ENCODE data around the gene RFX3.

The RFX3 gene

DNA sequence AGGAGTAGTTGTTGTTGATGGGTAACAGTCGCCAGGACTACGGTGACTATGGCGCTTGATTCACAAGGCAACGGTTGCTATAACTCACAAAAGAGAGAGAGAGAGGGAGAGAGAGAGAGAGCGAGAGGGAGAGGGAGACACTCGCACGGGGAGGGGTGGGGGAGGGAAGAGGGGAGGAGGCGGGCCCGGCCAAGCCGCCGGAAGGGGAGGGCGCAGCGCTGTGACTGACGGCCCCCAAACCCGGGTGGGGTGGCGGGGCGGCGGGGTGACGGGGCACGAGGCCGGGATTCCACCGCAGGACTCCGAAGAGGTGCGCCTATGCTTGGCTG lies at the start of gene RFX3:
Gene RFX3, minus strand, starts transcription at position 166 of the 329 bp plus-strand sequence. CDS start 130,413 bp downstream, outside the sequence.
- peak; percentile 97 for DNase-seq

DNA sequence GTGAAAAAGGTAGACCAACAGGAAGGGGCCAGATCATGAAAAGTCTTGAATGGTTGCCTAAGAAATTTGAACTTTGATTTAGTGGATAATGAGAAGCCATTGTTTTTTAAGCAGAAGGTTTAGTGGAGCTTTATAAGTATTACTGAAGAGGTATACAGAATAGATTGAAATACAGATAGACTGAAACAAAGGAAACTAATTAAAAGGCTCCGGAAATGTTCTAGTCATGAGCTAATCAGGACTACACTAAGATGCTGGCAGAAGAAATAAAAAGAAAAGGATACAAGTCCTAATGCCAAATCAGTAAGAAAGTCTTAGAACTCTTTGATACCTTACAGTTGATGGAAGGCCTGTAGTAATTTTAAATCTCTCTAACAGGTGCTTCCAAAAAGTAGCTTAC lies 45.7 kb upstream of the RFX3 start:
- DNase-seq = no peak

DNA sequence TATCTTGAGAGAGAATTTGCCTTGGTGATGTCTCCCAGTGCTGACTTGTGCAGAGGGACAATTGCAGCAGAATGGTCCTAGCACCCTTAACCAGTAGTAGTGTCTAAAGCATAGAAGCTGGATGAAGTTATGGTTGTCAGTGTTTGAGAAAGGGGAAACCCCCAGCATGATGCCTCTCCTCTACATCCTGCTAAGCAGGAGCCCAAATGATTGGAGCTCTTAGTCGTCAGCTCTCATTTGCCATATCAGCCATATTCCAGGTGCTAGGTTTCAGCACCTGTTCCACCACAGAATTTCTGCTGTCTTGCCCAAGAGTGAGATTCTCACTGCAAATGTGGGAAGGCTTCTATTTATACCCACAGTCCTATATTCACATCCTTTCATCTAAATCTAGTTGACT lies 43.7 kb upstream of the RFX3 start:
- DNase-seq = no peak

DNA sequence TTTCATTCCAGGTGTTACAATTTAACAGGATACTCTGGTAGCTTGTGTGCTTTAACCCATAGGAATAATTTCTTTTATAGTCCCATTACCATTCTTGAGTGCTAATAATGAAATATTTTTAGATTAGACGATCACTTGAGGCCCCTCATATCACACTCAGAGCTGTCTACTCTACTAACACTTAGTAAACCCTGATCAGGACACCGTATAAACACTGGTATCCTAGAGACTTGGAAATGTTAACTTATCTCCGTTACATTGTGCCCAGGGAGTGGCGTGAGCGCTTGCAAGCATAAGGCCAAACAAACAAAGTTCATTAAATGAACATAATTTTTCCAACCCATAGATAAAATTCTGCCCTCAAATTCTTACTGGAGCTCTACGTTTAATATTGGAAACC lies 42.2 kb upstream of the RFX3 start:
- DNase-seq = no peak

DNA sequence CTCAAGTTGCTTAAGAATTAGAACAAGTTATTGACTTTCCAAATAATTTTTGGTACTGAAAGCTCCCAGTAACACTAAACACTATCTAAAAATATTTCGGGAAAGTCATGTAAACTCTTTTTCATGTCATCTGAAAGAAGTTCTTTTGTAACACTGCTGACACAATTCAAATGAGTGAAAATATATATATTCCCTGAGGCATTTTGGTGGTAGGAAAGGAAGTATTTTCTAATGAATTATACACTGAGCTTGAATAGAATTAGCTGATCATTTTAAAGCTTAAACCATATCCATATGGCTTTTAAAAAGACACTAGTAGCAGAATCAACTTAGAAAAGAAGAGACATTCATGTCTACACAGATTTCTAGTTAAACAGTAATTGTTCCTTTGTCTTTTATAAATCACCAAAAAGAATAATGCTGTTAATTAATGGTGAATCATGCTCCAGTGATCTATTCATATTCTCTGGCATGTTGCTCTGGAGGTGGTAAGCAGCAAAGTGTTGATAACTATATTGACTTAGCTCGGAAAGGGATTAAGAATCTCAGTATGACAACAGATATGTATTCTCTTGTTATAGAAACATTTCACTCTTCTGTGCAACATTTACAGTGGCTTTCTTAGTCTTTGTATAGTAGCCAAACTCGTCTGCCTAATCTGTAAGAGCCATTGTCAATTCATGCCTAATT lies 27.4 kb upstream of the RFX3 start:
- no peak for DNase-seq

DNA sequence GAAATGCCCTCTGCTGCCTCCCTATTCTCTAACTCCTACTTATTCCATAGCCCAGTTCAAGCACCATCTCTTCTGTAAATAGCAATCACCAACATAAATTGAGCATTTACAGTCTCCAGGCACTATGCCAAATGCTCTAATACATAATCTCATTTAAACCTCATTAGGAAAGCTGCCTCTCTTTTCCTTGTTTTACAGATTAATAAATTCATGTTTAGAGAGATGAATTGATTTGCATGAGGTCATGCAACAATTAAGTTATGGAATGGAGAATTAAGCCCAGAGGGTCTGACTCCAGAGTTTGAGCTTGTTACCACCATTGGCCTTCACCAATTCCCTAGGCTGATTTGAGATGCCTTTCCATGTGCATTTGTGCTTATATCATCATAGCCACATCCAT lies 23.4 kb upstream of the RFX3 start:
- DNase-seq = no peak

DNA sequence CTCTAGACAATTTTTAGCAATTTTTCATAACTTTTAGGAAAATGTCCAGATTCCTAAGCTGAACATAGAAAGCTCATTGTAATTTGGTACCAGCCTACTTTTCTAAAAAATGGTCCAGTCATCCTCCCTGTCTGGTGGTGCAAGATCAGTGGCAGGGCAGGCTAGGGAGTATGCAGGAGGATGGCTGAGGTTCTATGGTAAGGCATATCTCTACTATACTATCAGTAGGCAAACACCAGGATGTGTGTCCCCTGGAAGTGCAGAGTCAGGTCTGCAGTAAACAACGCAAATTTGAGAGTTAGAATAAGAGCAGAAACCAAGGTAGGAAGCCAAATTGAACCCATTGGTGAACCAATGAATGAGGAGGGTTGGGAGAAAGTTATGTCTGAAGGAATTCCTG lies 22.8 kb upstream of the RFX3 start:
- no peak for DNase-seq

DNA sequence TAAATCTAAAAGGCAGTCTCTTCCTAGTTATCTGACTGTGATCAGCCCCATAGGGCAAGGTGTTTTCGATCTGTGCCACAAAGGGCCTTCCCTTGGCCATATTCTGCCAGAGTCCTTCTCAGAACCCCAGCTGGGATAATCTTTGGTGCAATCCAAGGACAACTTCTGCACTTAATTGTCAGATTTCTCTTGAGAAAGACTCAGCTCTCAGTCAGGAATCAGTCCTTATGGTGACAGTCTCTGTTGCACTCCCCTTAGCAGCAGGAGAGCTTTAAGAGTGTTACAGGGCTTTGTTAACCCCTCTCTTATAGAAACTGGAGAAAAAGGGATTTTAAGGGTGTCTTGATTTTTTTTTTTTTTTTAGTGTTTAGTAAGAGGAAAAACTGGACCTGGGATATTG lies 15.4 kb upstream of the RFX3 start:
- no peak for DNase-seq

DNA sequence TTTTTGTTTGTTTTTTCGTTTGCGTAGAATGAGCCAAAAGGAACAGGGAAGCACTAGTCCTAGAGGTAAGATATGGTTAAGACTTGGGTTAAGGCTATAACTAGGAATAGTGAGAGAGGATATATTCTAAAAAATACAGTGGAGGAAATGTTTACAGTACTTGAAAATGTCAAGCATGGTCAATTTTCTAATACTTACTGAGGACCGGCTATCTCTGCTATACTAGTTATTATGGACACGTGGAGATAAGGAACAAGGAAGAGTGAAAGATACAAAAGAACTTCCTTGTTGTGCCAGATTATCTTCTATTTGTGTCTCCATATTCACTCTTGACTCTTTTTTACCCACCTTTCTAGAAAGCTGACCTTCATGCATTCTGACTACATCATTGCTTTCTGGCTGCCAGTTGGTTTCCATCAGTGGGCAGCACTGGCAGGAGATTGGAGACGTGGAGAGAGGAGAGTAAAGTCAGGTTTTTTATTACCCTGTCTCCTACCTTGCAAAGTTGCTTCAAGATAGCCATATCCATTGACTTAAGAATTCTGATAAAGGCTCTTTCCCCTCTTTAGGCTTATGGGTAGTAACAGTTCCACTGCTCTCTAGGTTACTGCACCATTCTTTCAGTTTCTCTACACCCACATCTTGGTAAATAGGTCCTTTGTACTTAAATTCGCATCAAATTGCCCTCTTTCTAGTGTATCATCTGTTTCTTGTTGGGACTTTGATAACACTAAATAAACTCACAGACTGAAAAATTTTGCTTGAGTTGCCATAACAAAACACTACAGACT lies 9.0 kb upstream of the RFX3 start:
- DNase-seq = peak; percentile 22

DNA sequence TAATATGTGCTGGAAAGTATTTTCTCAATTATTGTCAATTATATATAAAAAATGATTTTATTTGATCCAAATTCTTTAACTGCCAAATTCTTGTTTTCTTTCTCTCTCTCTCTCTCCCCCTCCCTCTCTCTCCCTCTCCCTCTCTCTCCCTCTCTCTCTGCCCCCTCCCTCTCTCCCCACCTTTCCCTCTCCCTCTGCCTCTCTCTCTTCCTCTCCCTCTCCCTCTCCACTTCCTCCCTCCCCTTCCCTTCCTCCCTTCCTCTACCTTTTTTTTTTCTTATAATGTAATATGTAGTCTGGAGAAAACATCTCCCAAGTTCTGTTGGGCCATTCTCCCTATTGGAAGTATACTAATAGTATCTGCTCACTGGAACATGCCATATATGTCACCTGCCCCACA lies 6.4 kb upstream of the RFX3 start:
- DNase-seq = no peak

DNA sequence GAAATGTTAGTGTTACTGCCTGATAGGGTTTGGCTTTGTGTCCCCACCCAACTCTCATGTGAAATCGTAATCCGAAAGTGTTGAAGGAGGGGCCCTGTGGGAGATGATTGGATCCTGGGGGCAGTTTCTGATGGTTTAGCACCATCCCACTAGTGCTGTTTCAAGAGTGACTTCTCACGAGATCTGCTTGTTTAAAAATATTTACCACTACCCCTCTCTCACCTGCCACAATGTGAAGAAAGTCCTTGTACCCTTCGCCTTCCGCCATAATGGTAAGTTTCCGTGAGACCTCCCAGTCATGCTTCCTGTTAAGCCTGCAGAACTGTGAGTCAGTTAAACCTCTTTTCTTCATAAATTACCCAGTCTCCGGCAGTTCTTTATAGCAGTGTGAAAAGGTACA lies 2.6 kb upstream of the RFX3 start:
- peak; percentile 95 for DNase-seq

DNA sequence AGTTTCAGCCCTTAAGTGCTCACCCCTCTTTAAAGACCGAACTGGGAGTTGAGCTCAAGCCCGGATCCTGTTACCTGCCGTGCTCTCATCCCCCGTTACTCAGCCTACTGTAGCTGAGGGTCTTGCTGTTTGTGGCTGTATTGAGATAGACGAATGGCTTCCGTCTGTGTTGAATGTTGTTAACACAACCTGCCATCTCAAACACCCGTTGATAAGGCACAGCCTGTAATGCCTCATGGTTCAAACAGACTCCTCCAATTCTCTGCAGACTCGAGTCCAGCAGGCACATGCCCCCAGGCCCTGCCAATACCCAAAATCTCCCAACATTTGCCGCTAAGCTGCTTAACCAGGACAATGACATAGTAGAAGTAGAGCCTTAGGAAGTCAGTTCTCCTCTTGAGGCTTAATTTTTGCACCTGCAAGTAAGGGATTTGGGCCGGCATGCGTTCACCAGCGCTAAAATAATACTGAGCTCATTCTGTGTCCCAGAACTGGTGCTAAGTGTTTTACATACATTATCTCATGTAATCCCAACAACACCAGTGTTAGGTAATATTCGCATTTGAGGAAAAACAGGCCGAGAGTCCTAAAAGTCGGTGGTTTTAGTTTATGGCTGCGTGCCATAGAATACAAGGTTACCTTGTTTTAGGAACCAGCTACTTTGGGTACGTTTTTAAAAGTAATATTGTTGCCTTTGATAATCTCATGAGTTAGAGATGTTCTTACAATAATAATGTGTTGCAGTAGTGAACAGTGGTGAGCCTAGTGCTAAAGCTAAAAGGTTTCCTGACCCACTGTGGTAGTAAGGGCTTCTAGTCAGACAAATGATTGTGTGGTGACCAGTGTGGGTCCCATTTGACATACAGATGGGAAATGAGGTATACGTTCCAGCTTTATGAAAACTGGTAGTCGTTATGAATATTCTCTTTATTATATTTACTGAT lies 1.5 kb upstream of the RFX3 start:
- DNase-seq = peak; percentile 65

DNA sequence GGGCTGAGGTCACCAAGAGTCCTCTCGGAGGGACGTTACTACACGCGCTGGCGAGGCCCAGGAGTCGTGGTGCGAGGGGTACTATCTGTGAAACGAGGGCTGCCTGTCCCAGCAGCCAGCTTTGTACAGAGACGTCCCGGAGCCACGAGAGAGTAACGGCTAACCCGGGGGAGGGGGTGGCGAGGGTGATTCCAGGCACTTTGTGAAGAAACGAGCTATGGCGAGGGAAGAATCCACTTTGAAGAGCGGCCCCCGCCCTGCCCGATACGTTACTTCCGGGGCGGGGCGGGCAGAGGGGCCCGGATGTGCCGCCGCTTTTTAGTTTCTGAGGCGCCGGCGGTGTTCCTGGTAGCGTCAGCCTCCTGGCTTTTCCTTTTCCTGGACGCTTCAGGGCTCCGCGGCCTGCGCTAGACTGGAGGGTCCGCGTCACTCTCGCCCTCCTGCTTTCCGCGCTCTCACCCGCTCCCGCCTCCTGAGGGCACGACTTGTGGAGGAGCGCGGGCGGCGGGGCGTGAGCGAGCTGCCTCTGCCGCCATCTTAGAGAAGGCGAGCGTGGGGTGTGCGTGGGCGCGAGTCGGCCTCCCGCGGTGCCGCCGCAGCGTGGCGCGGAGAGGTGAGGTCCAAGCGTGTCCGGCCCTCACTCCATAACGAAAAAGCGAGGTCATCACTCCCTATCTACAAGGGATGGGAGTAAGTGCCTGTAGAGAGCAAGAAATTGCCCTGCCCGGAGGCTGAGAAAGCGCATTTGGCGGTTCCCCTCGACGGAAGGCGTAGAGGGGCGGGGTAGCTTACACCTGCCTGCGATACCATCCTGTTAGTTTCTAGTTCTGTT lies 580 bp upstream of the RFX3 start:
- DNase-seq = peak; percentile 95

DNA sequence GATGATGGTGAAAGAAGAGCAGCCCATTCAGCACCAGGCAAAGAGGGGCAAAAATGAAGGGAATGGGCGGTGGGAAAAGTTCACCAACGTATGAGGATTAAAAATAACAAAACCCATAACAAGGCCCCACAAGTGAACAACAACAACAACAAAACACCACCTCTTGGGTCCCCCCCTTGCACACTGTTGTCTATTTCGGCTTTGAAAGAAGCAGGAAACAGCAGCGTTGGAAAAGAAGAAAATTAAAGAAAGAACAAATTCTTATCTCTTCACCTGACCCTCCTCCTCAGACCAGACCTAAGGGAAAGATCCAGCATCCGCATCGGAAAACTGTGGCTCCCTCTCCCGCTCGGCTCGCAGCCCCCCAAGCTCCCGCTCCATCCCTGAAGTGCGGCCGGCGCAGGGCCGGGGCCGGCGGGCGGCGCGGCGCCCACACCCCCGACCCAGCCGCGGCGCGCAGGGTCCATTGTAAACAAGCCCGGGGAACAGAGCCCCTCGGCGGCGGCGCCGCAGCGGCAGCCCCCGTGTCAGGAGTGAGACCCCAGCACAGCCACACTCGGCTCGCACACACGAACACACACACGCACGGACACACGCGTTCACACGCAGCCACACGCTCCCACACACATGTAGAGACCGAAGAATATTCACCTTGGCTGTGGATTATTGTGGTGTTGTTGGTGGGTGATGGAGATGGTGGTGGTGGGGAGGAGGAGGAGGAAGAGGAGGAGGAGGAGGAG lies 535 bp downstream of the RFX3 start:
- no peak for DNase-seq

DNA sequence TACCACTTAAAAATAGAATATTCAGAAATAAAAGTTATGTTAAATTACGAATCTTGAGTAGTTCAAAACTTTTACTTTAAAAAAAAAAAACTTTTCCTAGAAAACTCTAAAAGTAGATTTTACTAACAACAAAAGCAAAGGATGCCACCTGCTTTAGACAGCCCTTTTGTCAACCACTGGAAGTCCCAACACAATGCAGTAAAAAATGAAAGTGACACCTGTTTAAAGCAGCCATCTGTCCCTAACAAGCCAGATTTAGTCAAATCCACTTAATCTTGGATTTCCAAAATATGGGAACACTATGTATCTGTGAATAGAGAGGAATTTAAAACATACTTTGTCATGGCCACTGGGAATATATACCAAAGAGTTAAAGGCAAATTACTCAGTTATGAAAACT lies 3.8 kb downstream of the RFX3 start:
- DNase-seq = no peak

DNA sequence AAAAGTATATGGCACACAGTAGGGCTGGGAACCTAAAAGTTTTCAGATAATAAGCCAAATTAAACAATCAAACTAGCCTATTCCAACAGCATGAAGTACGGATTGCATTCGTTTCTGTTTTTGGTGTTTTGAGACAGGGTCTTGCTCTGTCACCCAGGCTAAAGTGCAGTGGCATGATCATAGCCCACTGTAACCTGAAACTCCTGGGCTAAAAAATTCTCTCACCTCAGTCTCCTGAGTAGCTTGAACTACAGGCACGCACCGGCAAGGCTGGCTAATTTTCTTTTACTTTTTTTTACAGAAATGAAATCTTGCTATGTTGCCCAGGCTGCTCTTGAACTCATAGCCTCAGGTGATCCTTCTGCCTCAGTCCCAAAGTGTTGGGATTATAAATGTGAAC lies 5.2 kb downstream of the RFX3 start:
- DNase-seq = no peak

DNA sequence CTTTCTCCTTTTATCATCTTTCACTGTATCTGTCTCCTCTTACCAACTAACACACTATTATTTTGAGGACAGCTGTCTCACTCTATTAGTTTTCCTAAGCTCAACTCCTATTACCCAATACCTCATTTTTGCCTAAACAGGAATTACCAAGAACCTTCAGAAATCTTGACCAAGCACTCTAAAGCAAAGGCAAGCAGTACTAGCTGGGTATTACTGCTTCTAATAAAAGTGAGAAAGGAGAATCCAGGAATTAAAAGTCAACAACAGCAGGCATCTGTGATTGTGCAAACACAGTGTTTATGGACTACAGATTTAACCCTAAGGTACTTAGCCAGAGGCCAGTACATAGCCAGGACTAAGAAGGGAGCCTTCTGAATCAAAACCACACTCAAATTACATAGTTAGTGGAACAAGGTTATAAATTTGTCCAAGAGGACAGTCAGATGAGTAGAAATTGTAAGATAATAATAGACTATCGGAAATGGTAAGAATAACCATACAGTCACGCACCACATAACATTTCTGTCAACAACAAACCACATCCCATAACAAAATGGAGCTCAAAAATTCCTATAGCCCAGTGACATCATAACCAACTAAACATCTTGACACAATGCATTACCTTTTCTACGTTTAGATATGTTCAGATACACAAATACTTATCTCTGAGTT lies 8.3 kb downstream of the RFX3 start:
- no peak for DNase-seq

DNA sequence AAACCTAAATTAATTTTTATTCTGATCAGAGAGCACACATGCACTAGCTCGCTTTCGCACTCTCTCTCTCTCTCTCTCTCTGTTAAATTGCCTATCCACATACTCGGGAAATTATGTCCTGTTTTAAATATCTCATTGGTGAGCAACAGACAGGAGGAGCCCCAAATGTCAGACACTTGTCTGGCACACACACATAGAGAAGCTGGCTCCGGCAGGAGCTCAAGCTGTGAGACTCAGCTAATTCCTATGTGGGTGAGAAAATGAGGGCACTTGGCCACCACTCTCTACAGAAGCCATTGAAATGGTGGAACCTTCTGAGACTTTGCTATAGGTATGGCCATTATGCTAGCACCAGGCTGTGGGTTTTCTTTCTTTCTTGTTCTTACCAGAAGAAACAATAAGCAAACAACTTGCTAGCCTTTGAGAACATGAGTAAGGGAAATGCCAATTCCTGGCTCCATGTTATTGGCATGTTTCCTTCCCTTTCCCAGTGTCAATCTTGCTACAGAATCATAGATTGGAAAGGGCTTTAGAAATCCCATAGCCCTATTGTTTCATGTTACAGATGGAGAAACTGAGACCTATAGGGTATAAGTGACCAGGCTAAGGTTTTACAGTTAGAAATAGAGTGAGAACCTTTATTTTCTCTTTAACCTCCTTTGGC lies 9.0 kb downstream of the RFX3 start:
- no peak for DNase-seq

DNA sequence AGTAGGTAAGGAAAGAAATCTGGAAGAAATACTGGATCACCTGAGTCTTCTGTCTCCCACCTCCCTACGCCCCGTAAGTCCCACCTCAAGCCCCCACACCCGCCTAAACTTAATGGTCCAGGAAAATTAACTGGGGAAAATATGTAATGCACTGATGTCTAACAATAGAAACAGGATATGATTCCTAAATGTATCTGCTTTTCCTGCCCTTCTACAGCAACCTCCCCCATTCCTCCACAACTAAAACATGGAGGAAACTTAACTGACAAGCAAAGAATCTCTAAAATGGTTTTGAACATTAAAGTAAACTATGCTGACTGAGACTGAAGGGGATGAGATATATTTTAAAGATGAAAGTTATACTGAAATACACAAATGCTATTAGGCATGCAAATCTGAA lies 10.4 kb downstream of the RFX3 start:
- DNase-seq = no peak

DNA sequence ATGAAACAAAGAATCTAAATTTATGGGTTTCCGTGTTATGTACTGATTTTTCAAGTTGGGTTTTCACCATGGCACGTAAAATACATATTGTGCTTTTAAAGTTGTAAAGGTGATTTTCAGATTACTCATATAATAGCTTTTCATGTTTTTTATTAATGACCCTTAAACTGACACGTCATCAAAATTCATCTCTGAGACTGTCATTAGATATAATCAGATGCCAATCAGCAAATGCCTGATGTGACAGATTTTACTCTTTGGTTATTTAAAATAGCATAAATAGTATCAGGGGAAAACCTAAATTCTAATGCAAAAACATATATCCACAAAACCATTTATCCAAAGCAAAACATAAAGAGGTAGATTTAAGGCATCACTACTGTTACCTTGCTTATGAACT lies 11.0 kb downstream of the RFX3 start:
- no peak for DNase-seq

Measured in hematopoietic multipotent progenitor cell treated with erythropoietin and hydrocortisone succinate and interleukin-3 and kit ligand, for 4 days (in vitro differentiated cells).